Lung (tissue), 12 donors: ENCODE results near the gene TOX2. TPM values are rescaled to one million over a fixed set of nuclear protein-coding genes. Genes with fewer than 3 reads are reported as not detected.

ENCODE experiments used
- ATAC-seq: fragments of 200-7000 bp; cut with Tn5 transposase; one replicate; pipeline ENCODE4 v1.9.1; 2020; ENCODE audit warnings: moderate number of reproducible peaks; ENCODE audit not compliant: insufficient read depth, low FRiP score
- DNase-seq, 3 donors: peaks; one replicate each; pipeline ENCODE4 v3.0.0-alpha.2; 2013 to 2017
- H3K27ac ChIP-seq, 2 donors: one replicate each; pipeline ENCODE4 v1.5.1; 2013; ENCODE audit warnings: mild to moderate bottlenecking in 2 of 2, moderate library complexity in 2 of 2, control low read depth in 1 of 2, inconsistent platforms in 1 of 2, low read depth in 1 of 2, low read length in 1 of 2
- H3K27me3 ChIP-seq, 3 donors: one replicate each; pipeline ENCODE4 v1.5.1; 2013; ENCODE audit warnings: low read length in 2 of 3; ENCODE audit not compliant: control insufficient read depth in 3 of 3, insufficient read depth in 3 of 3
- H3K36me3 ChIP-seq, 4 donors: one replicate each; pipeline ENCODE4 v1.5.1; 2013; ENCODE audit warnings: low read length in 4 of 4, mild to moderate bottlenecking in 1 of 4, moderate library complexity in 1 of 4; ENCODE audit not compliant: control insufficient read depth in 4 of 4, insufficient read depth in 4 of 4
- H3K4me1 ChIP-seq, 5 donors: one replicate each; pipeline ENCODE4 v1.5.1; 2013; ENCODE audit warnings: low read length in 5 of 5, mild to moderate bottlenecking in 2 of 5, moderate library complexity in 1 of 5; ENCODE audit not compliant: control insufficient read depth in 5 of 5, insufficient read depth in 5 of 5
- H3K4me3 ChIP-seq: one replicate; pipeline ENCODE4 v1.5.1; 2013; ENCODE audit warnings: mild to moderate bottlenecking, control low read depth, moderate library complexity
- H3K9ac ChIP-seq, 2 donors: one replicate each; pipeline ENCODE4 v1.5.1; 2013; ENCODE audit warnings: low read length in 2 of 2, control low read depth in 1 of 2; ENCODE audit not compliant: insufficient read depth in 1 of 2
- H3K9me3 ChIP-seq, 4 donors: one replicate each; pipeline ENCODE4 v1.5.1; 2013; ENCODE audit warnings: low read length in 3 of 4, mild to moderate bottlenecking in 1 of 4, moderate library complexity in 1 of 4; ENCODE audit not compliant: control insufficient read depth in 4 of 4, insufficient read depth in 3 of 4
- CTCF ChIP-seq: IDR thresholded peaks from 2 replicates; pipeline ENCODE4 v1.5.1; 2012; ENCODE audit warnings: mild to moderate bottlenecking; ENCODE audit errors: control extremely low read depth, extremely low read depth
- WGBS, 2 donors: extraction: QIAGEN DNeasy Blood & Tissue Kit; methylation state at CpG; one replicate each; pipeline ENCODE4 v1.1.7; 2013; 5-methylcytosine and 5-hydroxymethylcytosine counted together
- polyA plus RNA-seq, 2 donors: library from polyadenylated mRNA; stranded (reverse); fragments of 200-250 nt; gene quantifications; one replicate each; pipeline ENCODE4 v1.2.1, GENCODE V29; 2013
- total RNA-seq, 2 donors: library from RNA; depleted of rRNA in 1 of 2; stranded (reverse); fragments of >200 nt in 1 of 2; gene quantifications; one replicate each; pipeline ENCODE4 v1.2.1, GENCODE V29; 2014 to 2021
- donor health status: control.
- donor health status: control.
- donor health status: Bipolar disorder and iron deficiency.
- donor health status: healthy.
- donor health status: DM: yes; HTN: yes; CAD: no.

The TOX2 gene
- total and polyA plus RNA-seq, 4 donors: 12.0 to 25.5 (median 16.6) TPM

GRCh38 chr20:43901296-43901695, 13.4 kb upstream of the TOX2 start:
- Histone ChIP-seq H3K9me3 (peaks cover 0 to 4% (median 0%) of the 10 kb centered on the region in 4 donors), H3K27me3 (no peaks in the 10 kb centered on the region), H3K27ac (peak overlapping the region in 1 of 2 donors; percentile 11), H3K9ac (no peak overlapping the region), H3K36me3 (no peaks in the 10 kb centered on the region), H3K4me3 (peak overlapping the region; percentile 5), H3K4me1 (peaks cover 0 to 49% (median 19%) of the 10 kb centered on the region in 5 donors)
- 90 to 93% methylated on average over 3 of the region's 3 CpGs for WGBS, 2 donors
- DNase-seq: no peak
- ATAC-seq: no peak
- no peak for TF ChIP-seq CTCF

- Histone ChIP-seq H3K4me1 (peaks cover 0 to 43% (median 17%) of the 10 kb centered on the region in 5 donors), H3K36me3 (no peaks in the 10 kb centered on the region), H3K27me3 (no peaks in the 10 kb centered on the region), H3K9me3 (peaks cover 0 to 12% (median 0%) of the 10 kb centered on the region in 4 donors), H3K9ac (no peak overlapping the region), H3K4me3 (no peak overlapping the region), H3K27ac (no peak overlapping the region)
- ATAC-seq (no peak), DNase-seq (peak in 1 of 3 donors; percentile 60)
- TF ChIP-seq CTCF: no peak
- 59 to 67% methylated on average over 14 of the region's 14 CpGs for WGBS, 2 donors
Measured at GRCh38 chr20:43903953-43904826, 10.5 kb upstream of the TOX2 start.

GRCh38 chr20:43904827-43905177, 9.8 kb upstream of the TOX2 start:
- H3K9me3 ChIP-seq: peaks cover 0 to 15% (median 0%) of the 10 kb centered on the region in 4 donors
- no peaks in the 10 kb centered on the region for H3K36me3 ChIP-seq
- no peak overlapping the region for H3K27ac ChIP-seq
- no peak overlapping the region for H3K4me3 ChIP-seq
- ATAC-seq: no peak
- no peak for DNase-seq
- no peak overlapping the region for H3K9ac ChIP-seq
- no peaks in the 10 kb centered on the region for H3K27me3 ChIP-seq
- H3K4me1 ChIP-seq: peaks cover 0 to 37% (median 11%) of the 10 kb centered on the region in 5 donors
- WGBS, 2 donors: 70 to 80% methylated on average over 8 of the region's 8 CpGs
- TF ChIP-seq CTCF: no peak
